GM10266 (cell line): Measurements from ENCODE around the gene TMEM37.

Source experiments
- DNase-seq: peaks from one replicate; pipeline ENCODE4 v3.0.0; 2012; ENCODE audit errors: extremely low spot score
- TF ChIP-seq, protein P1 (sequence below): IDR thresholded peaks from 2 replicates; pipeline ENCODE4 v1.5.1; 2012; ENCODE audit warnings: mild to moderate bottlenecking, low read depth; ENCODE audit not compliant: control insufficient read depth, insufficient read depth; ENCODE audit errors: missing control alignments

TMEM37 gene

DNA sequence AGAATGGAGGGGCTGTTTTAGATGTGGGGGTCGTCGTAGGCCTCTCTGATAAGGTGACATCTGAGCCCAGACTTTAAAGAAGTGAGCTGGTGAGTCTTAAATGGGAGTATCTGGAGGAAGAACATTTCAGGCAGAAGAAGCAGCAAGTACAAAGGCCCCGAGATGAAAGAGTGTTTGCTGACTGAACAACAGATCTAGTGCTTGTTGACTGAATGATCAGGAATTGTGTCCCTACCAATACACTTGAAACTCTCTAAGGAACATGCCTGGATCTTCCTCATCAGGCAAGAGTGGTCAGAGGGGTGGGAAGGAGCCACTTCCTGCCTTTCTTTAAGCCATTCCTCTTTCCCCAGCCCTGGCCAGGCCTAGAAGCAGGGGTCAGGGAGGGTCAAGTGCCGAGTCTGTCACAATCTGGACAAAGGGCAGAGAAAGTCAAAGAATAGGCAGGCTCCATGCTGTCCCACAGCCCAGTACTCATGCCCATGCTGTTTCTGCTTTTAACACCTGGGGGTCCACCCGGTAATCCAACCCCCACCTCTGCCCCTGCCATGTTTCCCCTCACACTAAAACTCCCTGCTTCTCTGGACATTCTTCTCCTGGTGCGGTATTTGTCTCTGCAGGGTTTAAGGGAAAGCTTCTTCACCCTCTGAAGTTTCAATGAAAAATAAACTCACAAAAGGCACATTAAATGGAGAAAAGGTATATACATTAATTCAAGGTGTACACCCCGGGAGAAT, 3.0 kb upstream of the TMEM37 start:
- DNase-seq = no peak
- TF ChIP-seq, protein P1, sequence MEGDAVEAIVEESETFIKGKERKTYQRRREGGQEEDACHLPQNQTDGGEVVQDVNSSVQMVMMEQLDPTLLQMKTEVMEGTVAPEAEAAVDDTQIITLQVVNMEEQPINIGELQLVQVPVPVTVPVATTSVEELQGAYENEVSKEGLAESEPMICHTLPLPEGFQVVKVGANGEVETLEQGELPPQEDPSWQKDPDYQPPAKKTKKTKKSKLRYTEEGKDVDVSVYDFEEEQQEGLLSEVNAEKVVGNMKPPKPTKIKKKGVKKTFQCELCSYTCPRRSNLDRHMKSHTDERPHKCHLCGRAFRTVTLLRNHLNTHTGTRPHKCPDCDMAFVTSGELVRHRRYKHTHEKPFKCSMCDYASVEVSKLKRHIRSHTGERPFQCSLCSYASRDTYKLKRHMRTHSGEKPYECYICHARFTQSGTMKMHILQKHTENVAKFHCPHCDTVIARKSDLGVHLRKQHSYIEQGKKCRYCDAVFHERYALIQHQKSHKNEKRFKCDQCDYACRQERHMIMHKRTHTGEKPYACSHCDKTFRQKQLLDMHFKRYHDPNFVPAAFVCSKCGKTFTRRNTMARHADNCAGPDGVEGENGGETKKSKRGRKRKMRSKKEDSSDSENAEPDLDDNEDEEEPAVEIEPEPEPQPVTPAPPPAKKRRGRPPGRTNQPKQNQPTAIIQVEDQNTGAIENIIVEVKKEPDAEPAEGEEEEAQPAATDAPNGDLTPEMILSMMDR = no peak

DNA sequence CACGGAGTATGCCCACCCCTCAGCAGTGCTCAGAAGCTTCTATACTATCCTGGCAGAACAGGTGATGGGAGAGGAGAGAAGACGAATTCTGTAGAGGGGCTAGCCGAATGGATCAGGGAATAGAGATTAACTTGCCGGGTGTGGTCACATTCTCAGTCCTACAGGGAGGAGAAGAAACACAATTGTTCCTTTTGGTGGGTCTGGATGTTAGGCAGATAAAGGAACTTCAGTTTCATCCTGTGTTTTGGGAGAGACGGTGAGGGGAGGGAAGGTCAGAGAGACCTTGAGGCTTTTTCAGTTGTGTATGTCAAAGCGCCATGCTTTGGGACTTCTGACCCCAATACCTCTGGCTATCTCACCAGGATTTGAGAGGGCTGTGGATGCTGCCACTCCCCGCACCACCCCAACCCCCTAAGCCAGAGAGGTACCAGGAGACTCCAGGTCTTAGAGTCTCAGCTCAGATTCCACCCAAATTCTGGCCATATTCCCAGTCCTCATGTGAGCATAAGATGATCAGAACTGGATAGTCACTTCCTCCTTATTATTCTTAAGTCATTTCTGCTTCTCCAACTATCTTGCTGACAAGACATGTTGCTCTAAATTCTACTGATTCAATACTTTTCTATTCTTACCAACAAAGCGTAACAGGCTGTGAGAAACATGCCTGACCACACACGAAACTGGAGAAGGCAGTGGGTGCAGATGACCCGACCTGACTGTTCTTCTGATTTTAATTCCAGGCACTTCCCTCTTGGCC, 2.3 kb upstream of the TMEM37 start:
- no peak for DNase-seq
- TF ChIP-seq, protein P1 = no peak

DNA sequence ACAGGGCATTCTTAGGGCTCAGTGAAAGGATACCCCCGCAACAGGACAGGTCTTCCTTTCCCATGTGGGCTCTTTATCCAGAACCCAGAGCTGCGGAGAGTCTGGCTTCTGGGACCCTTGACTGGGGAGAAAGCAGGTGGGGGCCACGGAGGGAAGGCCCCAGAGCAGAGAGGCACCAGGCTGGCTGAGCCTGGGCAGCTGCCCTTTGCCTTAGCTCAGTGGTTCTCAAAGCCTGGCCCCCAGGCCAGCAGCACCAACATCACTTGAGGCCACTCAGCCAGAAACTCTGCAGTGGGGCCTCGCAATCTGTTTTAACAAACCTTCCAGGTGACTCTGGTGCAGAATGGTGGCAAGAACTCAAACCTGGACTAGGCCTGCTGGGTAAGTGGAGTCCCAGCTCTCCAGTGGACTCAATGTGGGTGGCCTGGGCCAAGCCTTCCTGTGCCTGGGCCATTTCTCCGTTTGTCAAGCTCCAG, 1.6 kb upstream of the TMEM37 start:
- DNase-seq = no peak
- TF ChIP-seq, protein P1 = no peak

DNA sequence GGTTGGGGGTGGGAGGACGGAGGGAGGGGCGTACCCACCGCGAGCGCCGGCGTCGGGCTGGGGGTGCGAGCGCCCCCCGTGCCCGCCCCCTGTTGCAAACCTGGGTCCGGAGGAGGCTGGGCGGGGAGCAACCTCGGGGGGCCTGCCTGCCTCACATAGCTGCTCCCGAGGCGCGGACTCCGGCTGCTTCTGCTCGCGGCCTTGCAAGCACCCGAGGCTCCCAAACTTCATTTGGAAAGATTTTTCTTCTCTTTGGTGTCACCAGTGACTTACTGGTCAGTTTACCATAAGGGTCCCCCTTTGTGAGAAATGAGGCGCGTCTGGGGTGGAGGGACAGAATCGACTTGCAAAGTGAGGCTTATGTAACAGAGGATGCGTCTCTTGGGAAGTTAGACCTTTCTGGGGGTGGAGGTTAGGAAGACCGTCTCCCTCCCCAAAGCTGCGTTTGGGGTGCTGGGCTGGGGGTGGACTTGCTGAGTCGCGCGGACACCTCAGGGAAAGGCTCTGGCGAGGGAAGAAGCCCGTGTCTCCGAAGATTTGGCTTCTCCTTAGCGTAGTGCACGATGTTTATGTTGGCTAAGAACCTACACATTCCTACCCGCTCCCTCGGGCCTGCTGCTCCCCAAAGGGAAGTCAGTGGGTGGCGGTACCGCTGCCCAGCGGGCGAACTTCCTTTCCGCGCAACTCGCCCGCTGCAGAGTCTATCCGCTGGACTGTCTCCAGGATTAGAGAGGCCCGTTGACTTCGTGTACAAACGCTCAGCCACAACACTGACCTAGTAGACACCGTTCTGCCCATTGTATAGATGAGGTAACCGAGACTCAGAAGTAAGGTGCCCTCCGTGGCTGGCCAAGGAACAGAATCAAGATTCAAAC, 559 bp downstream of the TMEM37 start:
- no peak for DNase-seq
- TF ChIP-seq, protein P1 = no peak

DNA sequence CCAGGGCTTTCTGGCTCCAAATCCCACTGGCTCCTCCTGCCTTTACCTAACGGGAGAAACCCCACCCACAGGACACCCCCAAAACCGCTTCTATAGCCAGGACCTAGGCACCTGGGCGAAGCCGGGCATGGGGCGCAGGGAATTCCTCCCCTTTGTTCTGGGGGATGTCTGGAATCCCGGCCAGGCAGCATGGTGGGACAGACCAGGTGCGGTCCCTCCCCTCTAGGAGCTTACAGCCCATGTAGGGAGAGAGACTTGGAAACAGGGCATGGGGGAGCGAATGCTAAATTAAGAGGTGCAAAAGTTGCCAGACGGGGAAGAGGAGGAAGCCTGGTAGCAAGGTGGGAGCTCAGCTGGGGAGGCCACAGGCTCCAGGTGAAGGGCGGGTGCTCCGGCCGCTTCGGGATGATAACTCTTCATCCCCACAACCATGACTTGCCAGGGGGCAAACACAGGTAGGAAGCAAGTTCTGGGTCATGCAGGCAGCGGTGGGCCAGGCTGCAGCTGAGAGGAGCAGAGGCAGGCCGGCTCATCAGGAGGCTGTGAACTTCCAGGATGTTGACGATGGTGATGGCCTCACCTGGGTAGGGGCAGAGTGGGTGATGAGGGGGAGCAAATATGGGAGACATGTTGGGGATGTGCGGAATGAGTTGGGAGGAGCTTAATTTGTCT, 1.3 kb downstream of the TMEM37 start:
- TF ChIP-seq, protein P1 = no peak
- no peak for DNase-seq

DNA sequence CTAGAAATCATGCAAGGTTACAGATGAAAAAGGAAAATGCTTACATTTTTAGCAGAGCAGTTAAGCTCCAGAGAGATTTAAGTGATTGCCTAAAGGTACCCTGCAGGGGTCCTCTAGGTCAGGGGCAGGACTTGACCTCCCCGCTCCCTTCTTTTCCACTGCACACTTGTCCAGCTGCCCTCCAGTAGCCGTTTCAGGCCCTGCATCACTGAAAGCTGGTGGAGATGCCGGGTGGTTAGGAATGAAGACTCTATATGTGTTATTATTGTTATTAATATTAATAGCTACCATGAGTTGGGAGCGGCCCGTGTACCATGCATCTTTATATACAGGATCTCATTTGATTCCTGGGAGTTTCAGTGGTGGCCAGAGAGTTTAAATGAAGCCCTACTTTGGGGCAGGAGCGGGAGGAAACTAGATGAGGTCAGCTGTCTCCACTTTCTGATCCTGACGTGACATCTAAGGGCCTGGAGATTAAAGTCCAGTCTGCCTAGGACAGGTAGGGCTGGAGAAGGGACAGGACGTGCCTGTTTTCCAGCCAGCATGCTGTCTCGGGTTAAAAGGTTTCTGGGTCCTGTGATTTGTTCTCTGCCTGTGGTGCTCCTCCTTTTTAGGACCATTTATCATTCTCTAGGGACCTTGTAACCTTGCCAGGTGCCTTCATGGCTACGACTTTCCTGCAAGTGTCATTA, 2.1 kb downstream of the TMEM37 start:
- TF ChIP-seq, protein P1 = no peak
- no peak for DNase-seq
